SH-SY5Y (cell line): ENCODE results near the gene NLK.

Experiments
- GATA2 ChIP-seq: IDR thresholded peaks from 2 replicates; pipeline ENCODE4 v1.6.1; 2011; ENCODE audit warnings: mild to moderate bottlenecking, low read depth, low read length
- GATA3 ChIP-seq: IDR thresholded peaks from 2 replicates; pipeline ENCODE4 v1.6.1; 2011; ENCODE audit warnings: low read depth, mild to moderate bottlenecking, low read length, moderate library complexity

GRCh38 chr17:28199115-28199514 lies 156.6 kb downstream of the NLK start:
- TF ChIP-seq GATA2 (no peak), GATA3 (no peak)
